GM12878 (cell line): ENCODE data around the gene CNR2. TPM values are rescaled to one million over a fixed set of nuclear protein-coding genes. Genes with fewer than 3 reads are reported as not detected.

Source experiments
- BCL3 ChIP-seq: IDR thresholded peaks from 2 replicates; pipeline ENCODE4 v1.6.1; 2011; ENCODE audit warnings: borderline replicate concordance, low read depth, mild to moderate bottlenecking, moderate library complexity, low read length; ENCODE audit not compliant: insufficient read depth, poor library complexity, severe bottlenecking
- CHD4 ChIP-seq: fragments of 200-600 bp; sonication (generic); IDR thresholded peaks from 2 replicates; pipeline ENCODE4 v1.6.1; 2016; ENCODE audit warnings: mild to moderate bottlenecking
- CUX1 ChIP-seq: IDR thresholded peaks from 2 replicates; pipeline ENCODE4 v1.6.1; 2012; ENCODE audit warnings: improper control_type of control experiment, low read depth, low read length; ENCODE audit not compliant: insufficient replicate concordance
- NRF1 ChIP-seq: conservative IDR thresholded peaks from 2 replicates; pipeline ENCODE4 v1.6.1; 2011; ENCODE audit warnings: mild to moderate bottlenecking, low read depth, low read length, improper control_type of control experiment
- RCOR1 ChIP-seq: conservative IDR thresholded peaks from 2 replicates; pipeline ENCODE4 v1.6.1; 2012; ENCODE audit warnings: low read depth, low read length, improper control_type of control experiment
- SMC3 ChIP-seq: IDR thresholded peaks from 2 replicates; pipeline ENCODE4 v1.6.1; 2011; ENCODE audit warnings: low read length, improper control_type of control experiment, borderline replicate concordance
- polyA plus RNA-seq, 11 experiments: library from polyadenylated mRNA; depleted of rRNA in 4 of 11; unstranded in 6 of 11; stranded (reverse) in 5 of 11; fragments of >200 nt; fragmentation: Nextera tagmentation in 4 of 11; fragmentation: Illumina TruSeq in 1 of 11; extraction: Ambion mirVana in 4 of 11; extraction: Trizol in 1 of 11; gene quantifications; 1 replicate in 1 of 11; 2 replicates in 10 of 11; pipeline versions ENCODE4 v1.2.1 to v1.2.3, GENCODE V29; 2011 to 2016; ENCODE audit warnings: inconsistent platforms in 2 of 11, missing spikeins in 2 of 11, low read depth in 1 of 11
- total RNA-seq, 4 experiments: library from RNA; depleted of rRNA in 3 of 4; stranded (reverse); fragments of >200 nt in 3 of 4; fragmentation: Illumina TruSeq in 1 of 4; extraction: Trizol in 1 of 4; gene quantifications; 2 replicates each; pipeline versions ENCODE4 v1.2.1 to v1.2.3, GENCODE V29; 2013 to 2021

Gene CNR2
- total and polyA plus RNA-seq, 10 of the 15 experiments (the other 5 are each of a cell fraction or from before 2014, with no cell fraction given): 0.46 to 19.8 (median 12.2) TPM

GRCh38 chr1:23947366-23947765, 34.2 kb upstream of the CNR2 start (continued):
- TF ChIP-seq CUX1 (no peak), SMC3 (no peak), BCL3 (no peak), CHD4 (no peak), RCOR1 (no peak), NRF1 (no peak)
